Neuronal stem cell (in vitro differentiated cells): Measurements from ENCODE around the gene LGMN.
A peak's percentile ranks its signal among the peaks of the same experiment; 100 is the strongest.

Experiments
- DNase-seq: peaks from one replicate; pipeline ENCODE4 v3.0.0-alpha.2; 2013; ENCODE audit warnings: low spot score
- H2AFZ ChIP-seq: one replicate; pipeline ENCODE4 v1.6.1; 2013; ENCODE audit warnings: mild to moderate bottlenecking, low read length, inconsistent platforms
- H2AK5ac ChIP-seq: 2 replicates; pipeline ENCODE4 v1.6.1; 2013; ENCODE audit warnings: low read depth, mild to moderate bottlenecking, inconsistent platforms, low read length, moderate library complexity, mixed read lengths
- H2BK120ac ChIP-seq: 2 replicates; pipeline ENCODE4 v1.6.1; 2013; ENCODE audit warnings: low read depth, mild to moderate bottlenecking, inconsistent platforms, low read length, moderate library complexity, mixed read lengths
- H2BK12ac ChIP-seq: one replicate; pipeline ENCODE4 v1.6.1; 2013; ENCODE audit warnings: low read length, inconsistent platforms
- H2BK15ac ChIP-seq: 2 replicates; pipeline ENCODE4 v1.6.1; 2013; ENCODE audit warnings: mild to moderate bottlenecking, low read length, inconsistent platforms, mixed read lengths
- H2BK5ac ChIP-seq: one replicate; pipeline ENCODE4 v1.6.1; 2013; ENCODE audit warnings: inconsistent platforms, mild to moderate bottlenecking, low read length, moderate library complexity
- H3K14ac ChIP-seq: one replicate; pipeline ENCODE4 v1.6.1; 2013; ENCODE audit warnings: low read length, inconsistent platforms
- H3K18ac ChIP-seq: 2 replicates; pipeline ENCODE4 v1.6.1; 2013; ENCODE audit warnings: low read length, inconsistent platforms
- H3K23ac ChIP-seq: 2 replicates; pipeline ENCODE4 v1.6.1; 2013; ENCODE audit warnings: low read depth, mild to moderate bottlenecking, mixed read lengths, low read length, inconsistent platforms; ENCODE audit not compliant: poor library complexity
- H3K27ac ChIP-seq: replicated peaks from 3 replicates; pipeline ENCODE4 v1.5.1; 2013; ENCODE audit warnings: low read length, inconsistent platforms
- H3K27me3 ChIP-seq, 3 experiments: 2 replicates each; pipeline ENCODE4 v1.6.1; 2013; ENCODE audit warnings: low read length in 3 of 3, mild to moderate bottlenecking in 2 of 3, inconsistent platforms in 1 of 3, low read depth in 1 of 3, mixed read lengths in 1 of 3, moderate library complexity in 1 of 3; ENCODE audit not compliant: control insufficient read depth in 3 of 3, insufficient read depth in 3 of 3
- H3K36me3 ChIP-seq, 2 donors: replicated peaks in 1 of 2; 2 replicates each; pipeline ENCODE4 v1.6.1; 2013; ENCODE audit warnings: low read length in 2 of 2; ENCODE audit not compliant: control insufficient read depth in 2 of 2, insufficient read depth in 2 of 2
- H3K4ac ChIP-seq: 2 replicates; pipeline ENCODE4 v1.6.1; 2013; ENCODE audit warnings: inconsistent platforms, mild to moderate bottlenecking, low read length, moderate library complexity
- H3K4me1 ChIP-seq, 2 donors: 1 replicate in 1 of 2; 2 replicates in 1 of 2; pipeline ENCODE4 v1.6.1; 2013; ENCODE audit warnings: low read length in 2 of 2, low read depth in 1 of 2; ENCODE audit not compliant: control insufficient read depth in 2 of 2, insufficient read depth in 1 of 2
- H3K4me2 ChIP-seq: one replicate; pipeline ENCODE4 v1.6.1; 2013; ENCODE audit warnings: mild to moderate bottlenecking, low read length, inconsistent platforms; ENCODE audit not compliant: insufficient read depth, poor library complexity, severe bottlenecking
- H3K4me3 ChIP-seq, 2 donors: 2 replicates each; pipeline ENCODE4 v1.5.1; 2013; ENCODE audit warnings: low read length in 2 of 2, mild to moderate bottlenecking in 2 of 2, inconsistent platforms in 1 of 2, moderate library complexity in 1 of 2
- H3K79me1 ChIP-seq: one replicate; pipeline ENCODE4 v1.6.1; 2013; ENCODE audit warnings: low read depth, mild to moderate bottlenecking, inconsistent platforms, low read length, moderate library complexity
- H3K9ac ChIP-seq: one replicate; pipeline ENCODE4 v1.6.1; 2013; ENCODE audit warnings: mild to moderate bottlenecking, low read depth, low read length, inconsistent platforms; ENCODE audit not compliant: poor library complexity
- H3K9me3 ChIP-seq, 2 donors: replicated peaks in 1 of 2; 2 replicates each; pipeline versions ENCODE3 to v1.6.1; 2013; ENCODE audit warnings: low read length in 2 of 2, mild to moderate bottlenecking in 2 of 2, inconsistent platforms in 1 of 2, low read depth in 1 of 2, mixed read lengths in 1 of 2, moderate library complexity in 1 of 2; ENCODE audit not compliant: control insufficient read depth in 2 of 2, insufficient read depth in 1 of 2
- H4K8ac ChIP-seq: one replicate; pipeline ENCODE4 v1.6.1; 2013; ENCODE audit warnings: low read depth, mild to moderate bottlenecking, inconsistent platforms, low read length, moderate library complexity
- H4K91ac ChIP-seq: one replicate; pipeline ENCODE4 v1.6.1; 2013; ENCODE audit warnings: low read length, low read depth, mild to moderate bottlenecking, inconsistent platforms; ENCODE audit not compliant: poor library complexity
- WGBS, 2 donors: extraction: QIAGEN DNeasy Blood & Tissue Kit; methylation state at CpG; one replicate each; pipeline ENCODE4 v1.1.7; 2013; ENCODE audit warnings: missing lambda C conversion rate in 2 of 2, mixed read lengths in 1 of 2; ENCODE audit not compliant: insufficient read length in 2 of 2, insufficient replicate concordance in 1 of 2; ENCODE audit errors: extremely low coverage in 2 of 2; 5-methylcytosine and 5-hydroxymethylcytosine counted together

LGMN gene

GRCh38 chr14:92785667-92786426, 37.4 kb upstream of the LGMN start:
- H3K9me3 ChIP-seq, result no peaks in the 10 kb centered on the region
- H4K8ac ChIP-seq, result no peak overlapping the region
- H3K9ac ChIP-seq, result no peak overlapping the region
- no peak overlapping the region for H3K4me3 ChIP-seq
- H3K4me1 ChIP-seq, result no peaks in the 10 kb centered on the region
- no peak overlapping the region for H3K14ac ChIP-seq
- no peak for DNase-seq
- no peak overlapping the region for H3K18ac ChIP-seq
- H3K23ac ChIP-seq, result no peak overlapping the region
- no peak overlapping the region for H2BK120ac ChIP-seq
- H3K27me3 ChIP-seq, result no peaks in the 10 kb centered on the region
- H3K79me1 ChIP-seq, result no peaks in the 10 kb centered on the region
- H2BK5ac ChIP-seq, result no peak overlapping the region
- no peaks in the 10 kb centered on the region for H3K36me3 ChIP-seq
- peak overlapping the region; percentile 37 for H2AFZ ChIP-seq
- H2BK15ac ChIP-seq, result no peak overlapping the region
- WGBS, 2 donors, result no CpG with 5 or more reads among the region's 6 CpGs
- no peak overlapping the region for H2BK12ac ChIP-seq
- no peak overlapping the region for H4K91ac ChIP-seq
- no peak overlapping the region for H3K4me2 ChIP-seq
- H2AK5ac ChIP-seq, result no peak overlapping the region
- no peak overlapping the region for H3K27ac ChIP-seq
- H3K4ac ChIP-seq, result no peak overlapping the region

DNA sequence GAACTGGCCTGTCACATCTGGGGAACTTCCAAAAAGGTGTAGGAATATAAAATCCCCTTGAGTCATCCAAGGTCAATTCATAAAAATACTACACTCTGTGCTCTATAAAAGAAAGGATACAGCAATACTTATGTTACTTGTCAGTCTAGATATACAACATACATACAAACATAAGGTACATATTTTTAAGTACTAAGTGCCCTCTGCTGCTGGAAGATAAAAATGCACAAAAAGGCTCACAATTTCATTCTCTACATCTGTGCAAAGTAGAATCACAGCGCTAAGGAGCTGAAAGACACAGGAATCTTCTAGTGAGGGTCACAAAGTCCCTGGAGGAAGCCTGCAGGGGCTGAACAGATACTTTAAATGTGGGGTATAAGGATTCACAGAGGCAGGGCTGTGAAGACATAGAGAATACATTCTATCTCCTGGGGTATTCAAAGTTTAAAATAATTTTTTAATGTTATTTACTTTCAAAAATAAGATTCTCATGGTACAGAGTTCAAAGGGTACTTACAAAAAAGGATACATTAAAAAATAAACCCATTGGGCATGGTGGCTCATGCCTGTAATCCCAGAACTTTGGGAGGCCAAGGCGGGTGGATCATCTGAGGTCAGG, 35.5 kb upstream of the LGMN start:
- Histone ChIP-seq H2BK5ac (no peak overlapping the region), H2BK120ac (no peak overlapping the region), H3K4me2 (no peak overlapping the region), H2AK5ac (no peak overlapping the region), H3K9ac (no peak overlapping the region), H2AFZ (no peak overlapping the region), H3K9me3 (no peaks in the 10 kb centered on the region), H3K14ac (no peak overlapping the region), H3K4me1 (no peaks in the 10 kb centered on the region), H3K27ac (no peak overlapping the region), H3K27me3 (no peaks in the 10 kb centered on the region), H3K79me1 (no peaks in the 10 kb centered on the region), H3K18ac (no peak overlapping the region), H3K4ac (no peak overlapping the region), H2BK12ac (no peak overlapping the region), H3K4me3 (no peak overlapping the region), H2BK15ac (no peak overlapping the region), H4K8ac (no peak overlapping the region), H3K23ac (no peak overlapping the region), H3K36me3 (no peaks in the 10 kb centered on the region), H4K91ac (no peak overlapping the region)
- peak; percentile 11 for DNase-seq
- WGBS, 2 donors, result no CpG with 5 or more reads among the region's 2 CpGs

DNA sequence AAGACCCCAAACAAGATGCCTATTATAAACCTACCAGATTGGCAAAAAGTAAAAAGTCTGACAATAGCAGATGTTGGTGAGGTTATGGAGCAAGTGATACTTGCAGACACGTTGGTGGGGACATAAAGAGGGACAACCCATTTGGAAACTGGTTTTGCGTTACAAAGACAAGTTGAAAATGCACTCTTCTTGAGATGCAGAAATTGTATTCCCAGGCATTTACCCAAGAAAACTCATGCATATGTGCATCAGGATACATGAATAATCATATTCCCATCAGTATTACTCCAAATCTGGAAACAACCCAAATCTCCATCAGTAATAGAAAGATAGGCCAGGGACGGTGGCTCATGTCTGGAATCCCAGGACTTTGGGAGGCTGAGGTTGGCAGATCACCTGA, 32.9 kb upstream of the LGMN start:
- H3K4me1 ChIP-seq, result no peaks in the 10 kb centered on the region
- H3K9me3 ChIP-seq, result no peaks in the 10 kb centered on the region
- H4K8ac ChIP-seq, result no peak overlapping the region
- H2BK15ac ChIP-seq, result no peak overlapping the region
- H3K14ac ChIP-seq, result no peak overlapping the region
- no peak overlapping the region for H2AK5ac ChIP-seq
- H3K27me3 ChIP-seq, result no peaks in the 10 kb centered on the region
- no peak overlapping the region for H3K4ac ChIP-seq
- DNase-seq, result no peak
- no peak overlapping the region for H3K4me2 ChIP-seq
- H3K79me1 ChIP-seq, result no peaks in the 10 kb centered on the region
- no peak overlapping the region for H4K91ac ChIP-seq
- H2BK12ac ChIP-seq, result no peak overlapping the region
- H3K18ac ChIP-seq, result no peak overlapping the region
- no peak overlapping the region for H3K4me3 ChIP-seq
- H3K23ac ChIP-seq, result no peak overlapping the region
- no peak overlapping the region for H2AFZ ChIP-seq
- no peak overlapping the region for H2BK5ac ChIP-seq
- no peak overlapping the region for H2BK120ac ChIP-seq
- H3K9ac ChIP-seq, result no peak overlapping the region
- no peak overlapping the region for H3K27ac ChIP-seq
- H3K36me3 ChIP-seq, result no peaks in the 10 kb centered on the region
- WGBS, 2 donors, result no CpG with 5 or more reads among the region's 3 CpGs

DNA sequence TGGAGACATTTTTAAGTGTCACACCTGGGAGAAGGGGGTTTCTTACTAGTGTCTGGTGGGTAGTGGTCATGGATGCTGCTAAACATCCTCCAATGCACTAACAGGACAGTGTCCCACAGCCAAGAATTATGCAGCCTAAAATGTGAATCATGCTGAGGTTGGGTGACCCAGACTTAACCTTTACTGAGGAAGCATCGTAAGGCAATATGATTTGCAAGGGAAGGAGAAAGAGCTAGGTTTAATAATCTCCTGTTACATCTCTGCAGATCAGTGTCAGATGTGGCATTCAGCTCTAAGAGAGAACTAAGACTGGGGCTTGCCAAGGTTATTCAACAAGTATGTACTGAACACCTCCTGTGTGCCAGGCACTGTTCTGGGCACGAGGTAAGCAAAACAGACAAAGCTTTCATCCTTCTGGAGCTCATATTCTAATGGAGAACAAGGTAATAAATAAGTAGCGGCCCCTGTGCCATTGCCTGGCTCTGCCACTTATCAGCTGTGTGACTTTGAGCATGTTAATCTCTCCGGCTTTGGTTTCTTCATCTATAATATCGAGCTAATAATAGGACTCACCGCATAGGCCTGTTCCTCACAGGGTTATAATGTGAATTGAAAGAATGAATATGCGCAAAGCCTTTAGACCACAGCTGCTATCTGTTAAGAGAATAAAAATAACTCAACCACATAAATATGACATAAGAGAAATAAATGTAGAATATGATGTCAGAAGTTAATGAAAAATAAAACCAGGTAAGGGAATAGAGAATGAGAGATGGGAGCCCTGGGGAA, 32.2 kb upstream of the LGMN start:
- H2BK12ac ChIP-seq, result no peak overlapping the region
- H3K9ac ChIP-seq, result no peak overlapping the region
- no peak overlapping the region for H2BK120ac ChIP-seq
- H2BK15ac ChIP-seq, result no peak overlapping the region
- no peaks in the 10 kb centered on the region for H3K9me3 ChIP-seq
- H3K36me3 ChIP-seq, result no peaks in the 10 kb centered on the region
- H3K18ac ChIP-seq, result no peak overlapping the region
- no peaks in the 10 kb centered on the region for H3K27me3 ChIP-seq
- no peak overlapping the region for H3K27ac ChIP-seq
- no peak overlapping the region for H4K91ac ChIP-seq
- H3K14ac ChIP-seq, result no peak overlapping the region
- no peak overlapping the region for H2AK5ac ChIP-seq
- H3K79me1 ChIP-seq, result no peaks in the 10 kb centered on the region
- no peak overlapping the region for H3K23ac ChIP-seq
- no peak for DNase-seq
- H3K4ac ChIP-seq, result no peak overlapping the region
- H3K4me2 ChIP-seq, result no peak overlapping the region
- peak overlapping the region; percentile 4 for H2AFZ ChIP-seq
- H3K4me3 ChIP-seq, result no peak overlapping the region
- H4K8ac ChIP-seq, result no peak overlapping the region
- H3K4me1 ChIP-seq, result no peaks in the 10 kb centered on the region
- WGBS, 2 donors, result no CpG with 5 or more reads among the region's 7 CpGs
- H2BK5ac ChIP-seq, result no peak overlapping the region
